SK-N-SH (cell line): ENCODE results near the gene AHNAK. TPM values are rescaled to one million over a fixed set of nuclear protein-coding genes. Genes with fewer than 3 reads are reported as not detected.

Experiments used
- CTCF ChIA-PET: fragments of 300-600, 350-600 bp; formaldehyde crosslinking; extraction: SDS; loops from one replicate; lab custom pipeline; 2021; lab: Yijun Ruan, JAX
- POLR2A ChIA-PET: fragments of 350-600 bp; sonication (Branson Sonifier 250); formaldehyde crosslinking; extraction: SDS; loops from one replicate; lab custom pipeline; 2020; ENCODE audit warnings: antibody characterized with exemption, inconsistent platforms; lab: Yijun Ruan, JAX
- DNase-seq: peaks from one replicate; pipeline ENCODE4 v3.0.0; 2012
- H2AFZ ChIP-seq: fragments of 200-600 bp; sonication (generic); 2 replicates; pipeline ENCODE4 v1.8.1; 2016; ENCODE audit warnings: antibody characterized with exemption, mild to moderate bottlenecking, low read depth
- H3F3A ChIP-seq: fragments of 200-600 bp; sonication (generic); replicated peaks from 2 replicates; pipeline ENCODE3; 2016; ENCODE audit warnings: antibody characterized with exemption, mild to moderate bottlenecking; ENCODE audit not compliant: insufficient read depth
- H3K27ac ChIP-seq, 2 experiments: fragments of 200-500 bp in 1 of 2; fragments of 200-600 bp in 1 of 2; sonication (Bioruptor generic) in 1 of 2; sonication (generic), shearing (Covaris generic) in 1 of 2; 2 replicates each; pipeline versions ENCODE4 v1.5.1 to v1.6.1; 2014 to 2016; ENCODE audit warnings: low read depth in 2 of 2, inconsistent platforms in 1 of 2, low read length in 1 of 2, mild to moderate bottlenecking in 1 of 2, mixed read lengths in 1 of 2
- H3K27me3 ChIP-seq: fragments of 200-600 bp; sonication (generic), shearing (Covaris generic); 2 replicates; pipeline ENCODE4 v1.6.1; 2016; ENCODE audit warnings: mixed run types; ENCODE audit not compliant: insufficient read depth
- H3K36me3 ChIP-seq, 2 experiments: fragments of 200-500 bp in 1 of 2; fragments of 200-600 bp in 1 of 2; sonication (Bioruptor generic) in 1 of 2; sonication (generic) in 1 of 2; replicated peaks in 1 of 2; 2 replicates each; pipeline versions ENCODE3 to v1.5.1; 2014 to 2016; ENCODE audit warnings: low read length in 1 of 2, mild to moderate bottlenecking in 1 of 2; ENCODE audit not compliant: insufficient read depth in 2 of 2, control insufficient read depth in 1 of 2
- H3K4me1 ChIP-seq, 2 experiments: fragments of 200-500 bp in 1 of 2; fragments of 200-600 bp in 1 of 2; sonication (Bioruptor generic) in 1 of 2; sonication (generic), shearing (Covaris generic) in 1 of 2; 2 replicates each; pipeline versions ENCODE4 v1.5.1 to v1.6.1; 2014 to 2016; ENCODE audit warnings: low read depth in 1 of 2, low read length in 1 of 2, mixed run types in 1 of 2; ENCODE audit not compliant: insufficient read depth in 2 of 2, control insufficient read depth in 1 of 2
- H3K4me2 ChIP-seq: fragments of 200-600 bp; sonication (generic), shearing (Covaris generic); 2 replicates; pipeline ENCODE4 v1.6.1; 2017; ENCODE audit warnings: mixed run types
- H3K4me3 ChIP-seq, 2 experiments: fragments of 200-500 bp in 1 of 2; fragments of 200-600 bp in 1 of 2; sonication (Bioruptor generic) in 1 of 2; sonication (generic), shearing (Covaris generic) in 1 of 2; 2 replicates each; pipeline versions ENCODE4 v1.5.1 to v1.8.1; 2014 to 2016; ENCODE audit warnings: low read depth in 2 of 2, inconsistent platforms in 1 of 2, low read length in 1 of 2, mild to moderate bottlenecking in 1 of 2, mixed read lengths in 1 of 2, moderate library complexity in 1 of 2
- H3K79me2 ChIP-seq: fragments of 200-600 bp; sonication (generic); 2 replicates; pipeline ENCODE4 v1.8.1; 2017; ENCODE audit warnings: mild to moderate bottlenecking; ENCODE audit not compliant: insufficient read depth
- H3K9ac ChIP-seq: fragments of 200-600 bp; sonication (generic); 2 replicates; pipeline ENCODE4 v1.6.1; 2017; ENCODE audit warnings: mixed run types
- H3K9me2 ChIP-seq: fragments of 200-600 bp; sonication (generic); 2 replicates; pipeline ENCODE4 v1.6.1; 2017; ENCODE audit warnings: mixed run types
- H3K9me3 ChIP-seq: fragments of 200-600 bp; sonication (generic); 2 replicates; pipeline ENCODE4 v1.6.1; 2017; ENCODE audit warnings: mixed run types, mild to moderate bottlenecking, moderate library complexity
- H4K20me1 ChIP-seq: fragments of 200-600 bp; sonication (generic); 2 replicates; pipeline ENCODE4 v1.6.1; 2017; ENCODE audit warnings: mild to moderate bottlenecking, mixed run types; ENCODE audit not compliant: insufficient read depth
- CHD2 ChIP-seq: fragments of 150-350 bp; IDR thresholded peaks from 2 replicates; pipeline ENCODE4 v1.6.1; 2018; ENCODE audit warnings: low read length; ENCODE audit not compliant: partially characterized antibody
- ELF1 ChIP-seq: IDR thresholded peaks from 2 replicates; pipeline ENCODE4 v1.4.0; 2012
- EP300 ChIP-seq, 2 experiments: IDR thresholded peaks; 2 replicates each; pipeline versions ENCODE4 v1.4.0 to v1.6.1; 2012; ENCODE audit warnings: borderline replicate concordance in 1 of 2, low read depth in 1 of 2, low read length in 1 of 2
- EZH2phosphoT487 ChIP-seq: fragments of 200-600 bp; sonication (generic); IDR thresholded peaks from 2 replicates; pipeline ENCODE4 v1.6.1; 2017; ENCODE audit warnings: low read depth, mixed run types, mild to moderate bottlenecking, antibody characterized with exemption, moderate library complexity, borderline replicate concordance
- FOSL2 ChIP-seq: IDR thresholded peaks from 2 replicates; pipeline ENCODE4 v1.4.0; 2012; ENCODE audit warnings: low read depth, mild to moderate bottlenecking, moderate library complexity, borderline replicate concordance
- FOXM1 ChIP-seq: IDR thresholded peaks from 2 replicates; pipeline ENCODE4 v1.4.0; 2012; ENCODE audit warnings: low read depth, mild to moderate bottlenecking
- GATA2 ChIP-seq: sonication (generic); formaldehyde crosslinking; IDR thresholded peaks from 2 replicates; pipeline ENCODE4 v1.5.0; 2020; ENCODE audit warnings: mild to moderate bottlenecking, missing genetic modification reagents
- JUND ChIP-seq: IDR thresholded peaks from 2 replicates; pipeline ENCODE4 v1.4.0; 2012
- MAX ChIP-seq: IDR thresholded peaks from 2 replicates; pipeline ENCODE4 v1.4.0; 2012; ENCODE audit warnings: low read depth
- MEF2A ChIP-seq: IDR thresholded peaks from 2 replicates; pipeline ENCODE4 v1.4.0; 2012; ENCODE audit warnings: low read depth, borderline replicate concordance
- MXI1 ChIP-seq: IDR thresholded peaks from 2 replicates; pipeline ENCODE4 v1.6.1; 2012; ENCODE audit warnings: mild to moderate bottlenecking, low read depth, low read length, improper control_type of control experiment
- RAD21 ChIP-seq: IDR thresholded peaks from 2 replicates; pipeline ENCODE4 v1.6.1; 2012; ENCODE audit warnings: mild to moderate bottlenecking, low read length
- SIN3A ChIP-seq: IDR thresholded peaks from 2 replicates; pipeline ENCODE4 v1.6.1; 2012; ENCODE audit warnings: low read depth, mild to moderate bottlenecking, low read length, moderate library complexity, borderline replicate concordance
- SMC3 ChIP-seq: IDR thresholded peaks from 2 replicates; pipeline ENCODE4 v1.6.1; 2012; ENCODE audit warnings: low read depth, low read length, improper control_type of control experiment
- TAF1 ChIP-seq: IDR thresholded peaks from 2 replicates; pipeline ENCODE4 v1.6.1; 2012; ENCODE audit warnings: low read depth, mild to moderate bottlenecking, low read length, moderate library complexity, borderline replicate concordance
- TEAD4 ChIP-seq: IDR thresholded peaks from 2 replicates; pipeline ENCODE4 v1.4.0; 2012; ENCODE audit warnings: mild to moderate bottlenecking, borderline replicate concordance; ENCODE audit not compliant: insufficient read depth
- USF1 ChIP-seq: IDR thresholded peaks from 2 replicates; pipeline ENCODE4 v1.4.0; 2012; ENCODE audit warnings: low read depth, borderline replicate concordance
- USF2 ChIP-seq: fragments of 150-350 bp; IDR thresholded peaks from 2 replicates; pipeline ENCODE4 v1.6.1; 2017; ENCODE audit warnings: antibody characterized with exemption, low read length, low read depth, borderline replicate concordance
- YY1 ChIP-seq: IDR thresholded peaks from 2 replicates; pipeline ENCODE4 v1.4.0; 2012; ENCODE audit warnings: low read depth, mild to moderate bottlenecking
- WGBS: methylation state at CpG from one replicate; pipeline ENCODE4 v1.1.6; 2017; ENCODE audit warnings: low lambda C conversion rate; 5-methylcytosine and 5-hydroxymethylcytosine counted together
- polyA plus RNA-seq, 3 experiments: library from polyadenylated mRNA; depleted of rRNA; stranded (reverse); fragments of >200 nt; gene quantifications; 2 replicates each; pipeline ENCODE4 v1.2.3, GENCODE V29; 2012

AHNAK gene
- polyA plus RNA-seq, 1 of the 3 experiments (the other 2 are of a cell fraction), result 57.8 TPM

GRCh38 chr11:62567018-62567633 is 20.5 kb upstream of the AHNAK start:
- no peak for DNase-seq
- Histone ChIP-seq H3K79me2 (peaks cover 94% of the 10 kb centered on the region), H3K9me3 (no peaks in the 10 kb centered on the region), H3K4me1 (peaks cover 5 to 13% of the 10 kb centered on the region in 2 experiments; a peak in 3 of 4 replicates), H3K4me2 (no peak overlapping the region), H3K27me3 (no peaks in the 10 kb centered on the region), H2AFZ (no peak overlapping the region), H4K20me1 (peaks cover 62% of the 10 kb centered on the region), H3F3A (peaks cover 63% of the 10 kb centered on the region), H3K27ac (peak overlapping the region in 1 of 2 experiments; percentile 2; a peak in 1 of 4 replicates), H3K4me3 (no peak overlapping the region), H3K9me2 (no peaks in the 10 kb centered on the region), H3K36me3 (peaks cover 67 to 72% of the 10 kb centered on the region in 2 experiments), H3K9ac (no peak overlapping the region)
- 91% methylated on average over 8 of the region's 8 CpGs for WGBS
- ChIA-PET POLR2A (interaction anchor here (0.9 kb wide), 1 partner anchor 104 kb away, joined by 3 read pairs; the partner anchor contains the start of gene UQCC3), CTCF (interaction anchor here (0.7 to 3.5 kb wide), 7 partner anchors 10 to 187 kb away, joined by 3 to 14 read pairs (median 4); no protein-coding TSS in a partner anchor)
- no peak for TF ChIP-seq USF2
- TF ChIP-seq MAX, result no peak
- TF ChIP-seq MXI1, result no peak
- TF ChIP-seq USF1, result no peak
- TF ChIP-seq JUND, result no peak
- TF ChIP-seq RAD21, result no peak
- TF ChIP-seq GATA2, result no peak
- TF ChIP-seq FOXM1, result no peak
- TF ChIP-seq FOSL2, result no peak
- TF ChIP-seq EP300 (IDR thresholded peaks at IDR 0.05; ENCODE audit: borderline replicate concordance in 1 of 2, low read depth in 1 of 2, low read length in 1 of 2), result no peak
- no peak for TF ChIP-seq EZH2phosphoT487
- no peak for TF ChIP-seq SMC3
- no peak for TF ChIP-seq TAF1
- TF ChIP-seq MEF2A, result no peak
- TF ChIP-seq ELF1, result no peak
- TF ChIP-seq TEAD4, result no peak
- TF ChIP-seq YY1, result no peak
- TF ChIP-seq CHD2, result no peak
- TF ChIP-seq SIN3A, result no peak
